Upper lobe of left lung (tissue), 4 donors: ENCODE data around the gene TENM3.

Source experiments
- CTCF ChIP-seq, 6 experiments: fragments of 450-650 bp in 4 of 6; fragments of 200-600 bp in 2 of 6; sonication (generic) in 2 of 6; IDR thresholded peaks; one replicate each; pipeline ENCODE4 v1.5.1; 2016 to 2019; ENCODE audit warnings: antibody characterized with exemption in 6 of 6
- POLR2A ChIP-seq, 4 donors: fragments of 450-650 bp; IDR thresholded peaks; one replicate each; pipeline ENCODE4 v1.5.1; 2016 to 2017; ENCODE audit warnings: antibody characterized with exemption in 4 of 4, mild to moderate bottlenecking in 2 of 4
- POLR2AphosphoS5 ChIP-seq, 2 donors: sonication (generic); formaldehyde crosslinking; IDR thresholded peaks; one replicate each; pipeline ENCODE4 v1.5.1; 2017; ENCODE audit warnings: antibody characterized with exemption in 2 of 2

DNA sequence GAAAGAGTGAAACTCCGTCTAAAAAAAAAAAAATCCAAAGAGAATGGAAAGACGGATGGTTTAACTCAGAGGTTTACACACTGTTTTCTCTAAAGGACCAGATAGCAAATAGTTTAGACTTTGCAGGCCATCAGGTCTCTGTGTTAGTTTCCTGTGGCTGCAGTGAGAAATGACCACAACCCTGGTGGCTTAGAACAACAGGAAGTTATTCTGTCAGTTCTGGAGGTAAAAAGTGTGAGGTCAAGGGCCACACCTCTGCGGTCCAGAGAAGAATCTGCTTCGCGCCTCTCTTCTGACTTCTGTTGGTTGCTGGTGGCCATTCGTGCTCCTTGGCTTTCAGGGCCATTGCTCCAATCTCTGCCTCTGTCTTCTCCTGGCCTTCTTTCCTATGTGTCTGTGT is 76.9 kb downstream of the TENM3 start:
- no peak for TF ChIP-seq POLR2AphosphoS5 (IDR thresholded peaks at IDR 0.05)
- no peak for TF ChIP-seq CTCF (IDR thresholded peaks at IDR 0.05)
- TF ChIP-seq POLR2A (IDR thresholded peaks at IDR 0.05), result no peak
